Prostate gland (tissue), 2 donors: Measurements from ENCODE around the gene INAVA. TPM values are rescaled to one million over a fixed set of nuclear protein-coding genes. Genes with fewer than 3 reads are reported as not detected.
"Not testable (repeated sequence)": the region's sequence is repeated elsewhere in the genome, so short reads cannot be mapped to it uniquely, and the experiment has no call there.

Source experiments
- DNase-seq: peaks from one replicate; pipeline ENCODE4 v3.0.0-alpha.2; 2019; ENCODE audit warnings: low spot score
- H3K27ac ChIP-seq, 2 donors: fragments of 200-600 bp; sonication (generic); 2 replicates each; pipeline ENCODE4 v1.5.1; 2017 to 2019
- H3K27me3 ChIP-seq: fragments of 200-600 bp; sonication (generic); replicated peaks from 2 replicates; pipeline ENCODE4 v1.5.1; 2019; ENCODE audit not compliant: insufficient read depth
- H3K36me3 ChIP-seq, 2 donors: fragments of 200-600 bp; sonication (generic); 1 replicate in 1 of 2; 2 replicates in 1 of 2; pipeline versions ENCODE4 v1.5.1 to v1.8.1; 2017 to 2019
- H3K4me1 ChIP-seq: fragments of 200-600 bp; sonication (generic); replicated peaks from 2 replicates; pipeline ENCODE4 v1.5.1; 2019
- H3K4me3 ChIP-seq, 2 donors: fragments of 200-600 bp; sonication (generic); 2 replicates each; pipeline ENCODE4 v1.5.1; 2017 to 2019
- H3K9me3 ChIP-seq: fragments of 200-600 bp; sonication (generic); 2 replicates; pipeline ENCODE4 v1.5.1; 2017
- POLR2A ChIP-seq: fragments of 450-650 bp; IDR thresholded peaks from one replicate; pipeline ENCODE4 v1.6.1; 2016; ENCODE audit warnings: antibody characterized with exemption, mild to moderate bottlenecking
- POLR2AphosphoS5 ChIP-seq: sonication (generic); formaldehyde crosslinking; IDR thresholded peaks from one replicate; pipeline ENCODE4 v1.6.1; 2017; ENCODE audit warnings: antibody characterized with exemption
- WGBS: methylation state at CpG from one replicate; pipeline ENCODE4 v1.1.5; 2018; 5-methylcytosine and 5-hydroxymethylcytosine counted together
- intact Hi-C: fragments of 100-400 bp; cut with DNase I; formaldehyde crosslinking; loops from one replicate; pipeline ENCODE4 v1.14.2; 2022
- small RNA-seq, 2 donors: library from RNA; depleted of rRNA; stranded (forward); fragments of <200 nt; gene quantifications; one replicate each; pipeline ENCODE3, GENCODE V24; 2016
- total RNA-seq, 2 donors: library from RNA; depleted of rRNA; stranded (reverse); fragments of >200 nt; gene quantifications; one replicate each; pipeline ENCODE4 v1.1.0, GENCODE V29; 2016
- TF ChIP-seq, protein P1 (sequence below), 4 experiments: fragments of 200-600 bp in 2 of 4; fragments of 450-650 bp in 2 of 4; sonication (generic) in 2 of 4; IDR thresholded peaks; 1 replicate in 3 of 4; 2 replicates in 1 of 4; pipeline ENCODE4 v1.5.1; 2016 to 2019; ENCODE audit warnings: antibody characterized with exemption in 4 of 4, mild to moderate bottlenecking in 2 of 4, moderate library complexity in 2 of 4

The INAVA gene
- total RNA-seq, 2 donors from 2014 or later: 7.4 to 27.1 TPM

DNA sequence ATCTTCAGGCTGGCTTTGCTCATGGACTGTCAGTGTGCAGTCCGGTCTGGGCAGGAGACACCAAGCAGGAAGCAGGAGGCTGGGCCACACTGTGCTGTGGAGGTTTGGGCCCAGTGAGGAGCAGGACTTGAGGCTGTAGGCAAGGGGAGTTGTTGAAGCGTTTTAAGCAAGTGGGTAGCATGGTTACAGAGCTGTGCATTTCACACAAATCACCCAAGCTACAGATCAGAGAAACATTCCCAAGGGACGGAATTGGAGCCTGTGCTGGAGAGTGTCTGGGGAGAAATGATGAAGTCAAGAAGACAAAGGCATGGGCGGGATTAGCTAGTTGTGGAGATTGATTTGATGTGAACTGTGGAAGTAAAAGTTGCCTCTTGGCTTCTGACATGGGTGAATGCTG, 67.9 kb downstream of the INAVA start:
- H3K27me3 ChIP-seq: no peaks in the 10 kb centered on the region
- intact Hi-C loops: no loop called here
- TF ChIP-seq POLR2A (no peak), POLR2AphosphoS5 (no peak)
- TF ChIP-seq, protein P1, sequence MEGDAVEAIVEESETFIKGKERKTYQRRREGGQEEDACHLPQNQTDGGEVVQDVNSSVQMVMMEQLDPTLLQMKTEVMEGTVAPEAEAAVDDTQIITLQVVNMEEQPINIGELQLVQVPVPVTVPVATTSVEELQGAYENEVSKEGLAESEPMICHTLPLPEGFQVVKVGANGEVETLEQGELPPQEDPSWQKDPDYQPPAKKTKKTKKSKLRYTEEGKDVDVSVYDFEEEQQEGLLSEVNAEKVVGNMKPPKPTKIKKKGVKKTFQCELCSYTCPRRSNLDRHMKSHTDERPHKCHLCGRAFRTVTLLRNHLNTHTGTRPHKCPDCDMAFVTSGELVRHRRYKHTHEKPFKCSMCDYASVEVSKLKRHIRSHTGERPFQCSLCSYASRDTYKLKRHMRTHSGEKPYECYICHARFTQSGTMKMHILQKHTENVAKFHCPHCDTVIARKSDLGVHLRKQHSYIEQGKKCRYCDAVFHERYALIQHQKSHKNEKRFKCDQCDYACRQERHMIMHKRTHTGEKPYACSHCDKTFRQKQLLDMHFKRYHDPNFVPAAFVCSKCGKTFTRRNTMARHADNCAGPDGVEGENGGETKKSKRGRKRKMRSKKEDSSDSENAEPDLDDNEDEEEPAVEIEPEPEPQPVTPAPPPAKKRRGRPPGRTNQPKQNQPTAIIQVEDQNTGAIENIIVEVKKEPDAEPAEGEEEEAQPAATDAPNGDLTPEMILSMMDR (IDR thresholded peaks at IDR 0.05): no peak
- H3K9me3 ChIP-seq: no peaks in the 10 kb centered on the region
- H3K4me1 ChIP-seq: no peaks in the 10 kb centered on the region
- H3K36me3 ChIP-seq: no peaks in the 10 kb centered on the region
- no peak overlapping the region for H3K27ac ChIP-seq
- H3K4me3 ChIP-seq: no peak overlapping the region
- 87% methylated on average over 4 of the region's 4 CpGs for WGBS
- no peak for DNase-seq

DNA sequence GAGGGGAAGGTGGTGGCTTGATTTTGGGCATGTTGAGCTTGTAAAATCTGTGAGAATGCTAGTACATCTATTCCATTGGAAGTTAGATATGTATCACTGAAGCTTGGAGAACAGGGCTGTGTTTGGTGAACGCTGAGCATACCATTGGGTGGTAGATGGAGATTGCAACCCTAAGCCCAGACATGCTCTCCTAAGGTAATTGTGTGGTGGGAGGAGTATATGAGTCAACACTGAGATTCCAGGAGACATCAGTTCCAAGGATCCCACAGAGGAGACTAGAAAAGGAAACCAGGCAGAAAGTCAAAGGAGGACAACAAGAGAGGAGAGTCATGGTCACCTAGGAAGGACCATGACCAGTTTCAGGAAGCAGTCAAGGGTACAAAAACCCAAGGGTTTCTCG, 68.4 kb downstream of the INAVA start:
- H3K4me3 ChIP-seq: no peak overlapping the region
- no peaks in the 10 kb centered on the region for H3K4me1 ChIP-seq
- H3K27me3 ChIP-seq: no peaks in the 10 kb centered on the region
- 74% methylated on average over 2 of the region's 2 CpGs for WGBS
- TF ChIP-seq, protein P1 (IDR thresholded peaks at IDR 0.05): no peak
- TF ChIP-seq POLR2AphosphoS5 (no peak), POLR2A (no peak)
- no peak for DNase-seq
- no peaks in the 10 kb centered on the region for H3K9me3 ChIP-seq
- no peak overlapping the region for H3K27ac ChIP-seq
- H3K36me3 ChIP-seq: no peaks in the 10 kb centered on the region
- intact Hi-C loops: no loop called here

DNA sequence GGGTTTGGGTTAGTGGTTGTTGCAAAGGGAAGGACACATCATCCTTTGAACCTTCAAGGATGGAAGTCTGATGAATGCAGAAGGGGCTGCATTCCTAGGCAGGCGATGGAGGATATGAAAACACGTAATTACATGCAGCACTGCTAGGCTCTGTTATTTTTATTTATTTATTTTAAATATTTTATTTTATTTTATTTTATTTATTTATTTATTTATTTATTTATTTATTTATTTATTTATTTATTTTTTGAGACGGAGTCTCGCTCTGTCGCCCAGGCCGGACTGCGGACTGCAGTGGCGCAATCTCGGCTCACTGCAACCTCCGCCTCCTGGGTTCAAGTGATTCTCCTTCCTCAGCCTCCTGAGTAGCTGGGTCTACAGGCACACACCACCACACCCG, 69.2 kb downstream of the INAVA start:
- H3K27me3 ChIP-seq, intact Hi-C loops, H3K4me3 ChIP-seq, H3K4me1 ChIP-seq, H3K36me3 ChIP-seq, DNase-seq, H3K9me3 ChIP-seq, H3K27ac ChIP-seq: not testable (repeated sequence)
- WGBS: 97% methylated on average over 11 of the region's 11 CpGs

Small RNAs within 50 kb of the gene (small RNA-seq; reads per million reads assigned to genes)
- gene RNU6-704P: 0 reads per million in 2 donors

Other genes with a start within 250 kb of the INAVA start
- gene DDX59, start 225.0 kb upstream of the INAVA start, total RNA-seq: 10 to 100 TPM; 19.5 to 28.1 TPM
- 10 to 100 TPM; 15.8 to 22.8 TPM for gene CAMSAP2, start 156.0 kb upstream of the INAVA start, total RNA-seq
- 1 to 10 TPM in 1 of 2 donors, not detected in 1; 1.2 TPM for gene GPR25, start 21.9 kb upstream of the INAVA start, total RNA-seq
- gene KIF21B, start 128.8 kb downstream of the INAVA start, total RNA-seq: 10 to 100 TPM in 1 of 2 donors, under 1 TPM in 1; 0.46 to 10.5 TPM
- under 1 TPM in 1 of 2 donors, not detected in 1; 0.55 TPM for gene CACNA1S, start 217.5 kb downstream of the INAVA start, total RNA-seq
- gene ASCL5, start 232.3 kb downstream of the INAVA start, total RNA-seq: not detected